ENCODE results near the gene PDE3A.

PDE3A gene

DNA sequence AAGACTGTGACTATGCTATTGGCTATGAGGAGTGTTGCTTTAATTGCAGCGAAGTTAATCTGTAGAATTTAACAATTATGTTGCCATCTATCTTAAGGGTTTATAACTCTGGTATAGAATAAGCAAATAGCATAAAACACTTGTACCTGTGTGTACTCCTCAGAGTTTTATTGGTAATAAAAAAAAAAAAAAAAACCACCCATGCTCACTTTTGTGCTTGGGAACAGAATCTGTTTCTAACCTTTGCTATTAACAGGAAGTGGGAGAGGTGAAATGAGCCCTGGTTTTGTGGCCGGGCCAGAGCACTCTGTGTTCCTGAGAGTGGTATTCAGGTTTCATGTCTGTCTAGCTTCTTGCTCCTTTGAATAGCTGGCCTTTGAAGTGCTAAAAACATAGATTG, 53.1 kb downstream of the PDE3A start:
- DNase-seq (ENCODE audit: low read depth, low spot score) = no peak

DNA sequence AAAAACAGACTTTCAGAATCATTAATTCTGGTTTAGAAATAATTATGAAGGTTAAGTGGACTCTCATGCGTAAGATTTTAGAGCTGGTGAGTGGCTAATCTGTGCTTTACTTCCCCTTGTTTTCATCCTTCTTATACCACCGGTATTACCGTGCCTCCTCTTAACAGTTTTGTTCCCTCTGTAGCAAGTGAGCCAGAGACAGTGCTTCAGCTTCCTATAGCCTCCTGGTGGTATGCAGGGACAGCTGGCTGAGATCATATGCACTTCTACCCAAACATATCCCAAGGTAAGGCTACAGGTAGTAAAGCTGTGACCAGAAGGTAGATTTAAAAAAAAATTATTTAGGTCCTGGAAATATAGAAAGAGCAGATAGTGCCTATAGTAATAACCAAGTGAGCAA, 55.2 kb downstream of the PDE3A start:
- DNase-seq (ENCODE audit: low read depth, low spot score) = no peak

DNA sequence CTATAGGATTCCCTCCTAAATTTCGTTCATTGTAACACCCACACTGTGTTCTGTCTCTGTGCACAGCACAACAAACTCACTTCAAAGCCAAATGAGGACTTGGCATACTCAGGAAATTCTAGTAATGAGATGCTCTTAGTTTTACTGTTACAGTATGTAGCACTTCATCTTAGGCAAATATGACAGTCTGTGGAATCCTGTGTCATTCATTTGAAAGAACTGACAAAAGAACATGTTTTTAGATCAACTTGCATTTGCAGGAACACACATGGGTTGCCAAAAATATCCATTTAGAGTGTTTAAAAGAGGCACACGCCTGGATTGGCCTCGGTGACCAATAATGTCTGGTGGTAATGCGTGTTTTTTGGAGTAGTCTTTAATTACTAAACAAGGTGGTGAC, 56.5 kb downstream of the PDE3A start:
- no peak for DNase-seq (ENCODE audit: low read depth, low spot score)

DNA sequence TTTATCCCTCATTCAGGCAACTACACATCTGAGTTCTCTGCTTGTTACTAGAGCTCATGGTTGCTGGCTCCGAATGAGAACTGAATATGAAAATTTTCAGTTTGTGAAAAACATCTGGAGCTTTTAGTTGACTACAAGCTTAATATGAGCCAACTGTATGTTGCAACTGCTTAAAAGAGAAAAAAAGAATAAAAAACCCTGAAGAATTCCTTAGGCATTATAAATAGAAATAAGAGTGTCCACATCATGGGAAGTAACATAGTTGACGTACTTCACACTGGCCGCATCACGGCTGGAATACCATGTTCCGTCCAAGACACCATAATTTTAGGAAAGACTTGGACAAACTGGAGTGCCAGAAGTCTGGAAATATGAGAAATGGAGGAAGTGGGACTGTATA, 57.9 kb downstream of the PDE3A start:
- no peak for DNase-seq (ENCODE audit: low read depth, low spot score)

DNA sequence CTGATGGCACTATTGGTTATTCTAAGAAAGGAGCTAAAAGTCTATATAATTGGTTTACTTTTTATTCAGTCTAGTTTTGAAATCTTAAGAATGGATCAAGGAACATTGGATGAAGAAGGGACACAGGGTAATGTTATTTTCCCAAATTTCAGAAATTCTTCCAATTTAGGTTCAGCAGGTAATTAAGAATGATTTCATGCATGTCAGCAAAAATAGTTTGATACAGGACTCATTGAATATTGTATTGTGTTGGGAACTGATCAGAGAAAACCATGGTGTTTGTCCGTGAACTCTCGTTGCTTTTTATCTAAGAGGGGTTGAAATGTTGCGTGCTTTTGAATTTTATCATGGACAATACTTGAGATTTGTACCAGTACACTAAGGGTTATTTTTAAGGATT, 58.6 kb downstream of the PDE3A start:
- DNase-seq (ENCODE audit: low read depth, low spot score) = no peak

DNA sequence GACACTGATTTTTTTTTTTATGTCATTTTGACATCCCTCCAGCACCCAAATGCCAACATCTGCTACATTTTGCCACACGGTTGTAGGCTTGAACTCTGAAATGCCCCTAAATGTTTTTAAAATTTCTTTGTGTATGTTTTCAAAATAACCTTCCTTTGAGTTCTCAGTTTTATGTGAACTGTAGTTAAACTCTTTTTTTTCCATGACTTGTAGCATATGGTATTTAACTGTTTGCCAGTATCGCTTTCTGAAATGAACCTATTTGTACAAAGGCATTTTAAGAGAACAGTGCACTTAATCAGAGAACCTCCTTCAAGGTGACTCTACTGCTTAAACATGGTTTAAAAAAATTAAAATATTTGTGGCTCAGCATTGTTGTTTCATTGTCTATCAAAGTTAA, 61.5 kb downstream of the PDE3A start:
- no peak for DNase-seq (ENCODE audit: low read depth, low spot score)

DNA sequence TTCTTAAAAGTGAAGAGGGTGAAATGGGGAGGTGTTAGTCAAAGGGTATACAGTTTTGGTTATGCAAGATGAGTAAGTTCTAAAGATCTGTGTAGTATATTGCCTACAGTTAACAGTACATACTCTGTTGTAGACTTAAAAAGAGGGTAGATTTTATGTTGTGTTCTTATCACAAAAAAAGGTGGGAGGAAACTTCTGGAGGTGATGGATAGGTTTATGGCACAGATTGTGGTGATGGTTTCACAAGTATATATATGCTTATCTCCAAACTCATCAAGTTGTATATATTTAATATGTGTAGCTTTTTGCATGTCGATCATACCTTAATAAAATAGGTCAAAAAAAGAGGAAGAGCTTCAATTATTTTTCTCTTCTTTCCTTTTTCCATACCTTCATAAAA, 64.0 kb downstream of the PDE3A start:
- DNase-seq (ENCODE audit: low read depth, low spot score) = no peak

DNA sequence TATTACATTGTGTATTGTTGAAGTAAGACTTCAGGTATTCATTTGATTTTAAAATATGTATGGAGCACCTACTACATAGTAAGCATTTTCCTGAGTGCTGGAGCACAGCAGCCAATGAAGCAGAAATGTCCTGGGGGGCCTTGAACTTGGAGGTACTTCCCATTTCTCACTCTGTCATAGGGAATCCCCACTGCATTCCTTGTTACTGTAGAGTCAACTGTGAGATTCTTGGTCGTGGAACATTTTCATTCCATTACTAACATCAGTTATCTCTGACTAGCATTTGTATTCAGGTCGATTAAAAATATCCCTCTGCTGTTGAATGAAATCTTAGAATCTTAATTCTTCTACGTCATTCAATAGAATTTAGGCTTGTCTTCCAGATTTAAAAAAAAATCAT, 66.7 kb downstream of the PDE3A start:
- DNase-seq (ENCODE audit: low read depth, low spot score) = no peak

DNA sequence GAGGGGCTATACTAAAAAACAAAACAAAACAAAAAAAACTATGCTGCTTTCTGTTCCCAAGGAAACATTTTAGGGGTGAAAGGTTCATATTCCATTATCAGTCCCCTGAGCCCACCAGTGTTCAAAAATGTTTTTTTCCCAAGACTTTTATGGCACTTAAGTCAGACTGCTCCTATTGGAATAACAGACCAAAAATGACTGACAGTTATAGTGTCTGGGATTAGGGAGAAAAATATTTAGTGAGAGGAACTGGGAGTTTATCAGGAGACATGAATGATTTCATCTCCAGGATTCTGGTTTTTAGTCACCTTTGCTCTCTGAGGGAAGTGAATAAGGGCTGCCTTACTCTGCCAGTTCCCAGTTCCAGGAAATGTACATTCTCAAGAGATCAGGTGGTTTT, 68.0 kb downstream of the PDE3A start:
- no peak for DNase-seq (ENCODE audit: low read depth, low spot score)

DNA sequence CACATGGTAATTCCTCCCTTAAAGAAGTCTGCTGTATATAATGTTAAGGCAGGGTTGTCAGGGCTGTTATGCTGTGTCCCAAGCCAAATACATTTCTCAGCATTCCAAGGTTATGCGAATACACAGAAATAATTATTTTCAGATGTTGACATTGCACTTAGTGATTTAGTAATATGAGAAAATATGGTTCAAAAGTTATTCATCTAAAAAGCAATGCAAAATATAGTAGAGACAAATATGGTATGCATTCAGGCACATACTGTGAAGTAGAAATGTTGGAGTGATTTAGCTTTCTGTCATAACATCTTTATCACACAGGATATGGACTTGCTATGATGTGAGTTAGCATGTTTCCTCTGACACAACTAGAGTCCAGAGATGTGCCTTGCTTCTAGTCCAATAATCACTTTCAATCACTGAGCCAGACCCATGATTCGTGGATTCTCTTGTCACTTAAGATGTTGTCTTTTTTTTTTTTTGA, 70.0 kb downstream of the PDE3A start:
- no peak for DNase-seq (ENCODE audit: low read depth, low spot score)

DNA sequence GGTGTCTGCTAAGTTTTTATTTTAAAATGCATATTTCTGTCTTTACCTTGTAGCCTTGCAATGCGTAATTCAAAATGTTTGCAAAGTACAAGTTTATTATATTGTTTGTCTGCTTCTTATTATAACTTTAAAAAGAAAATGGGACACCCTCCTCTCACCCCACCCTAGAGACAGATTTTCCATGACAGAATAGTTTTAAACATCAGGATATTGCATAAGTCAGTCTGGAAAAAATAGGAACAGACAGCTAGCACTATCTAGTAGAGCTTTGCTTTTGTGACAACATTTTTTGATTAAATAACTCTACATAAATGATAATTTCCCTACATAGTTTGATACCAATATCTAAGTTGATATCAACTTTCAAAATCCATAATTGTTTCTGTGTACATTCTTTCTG, 71.3 kb downstream of the PDE3A start:
- no peak for DNase-seq (ENCODE audit: low read depth, low spot score)

DNA sequence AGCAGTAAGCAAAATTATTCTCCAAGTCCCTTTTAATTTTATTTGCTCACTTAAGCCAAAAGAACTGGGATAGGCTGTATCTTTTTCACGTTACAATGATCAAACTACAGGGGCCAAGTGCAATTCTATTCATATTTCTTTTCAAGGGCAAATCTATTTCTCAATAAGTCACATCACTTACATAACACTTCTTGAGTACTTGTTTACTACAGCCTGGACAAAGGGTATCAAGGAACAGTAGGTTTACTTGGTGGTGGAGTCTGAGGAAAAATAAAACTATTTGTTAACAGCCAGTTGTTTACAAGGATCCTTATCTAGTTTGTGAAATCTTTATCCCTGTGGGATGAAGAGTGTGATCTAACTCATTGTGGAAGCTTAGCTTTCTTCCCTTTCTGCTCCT, 72.1 kb downstream of the PDE3A start:
- DNase-seq (ENCODE audit: low read depth, low spot score) = no peak

DNA sequence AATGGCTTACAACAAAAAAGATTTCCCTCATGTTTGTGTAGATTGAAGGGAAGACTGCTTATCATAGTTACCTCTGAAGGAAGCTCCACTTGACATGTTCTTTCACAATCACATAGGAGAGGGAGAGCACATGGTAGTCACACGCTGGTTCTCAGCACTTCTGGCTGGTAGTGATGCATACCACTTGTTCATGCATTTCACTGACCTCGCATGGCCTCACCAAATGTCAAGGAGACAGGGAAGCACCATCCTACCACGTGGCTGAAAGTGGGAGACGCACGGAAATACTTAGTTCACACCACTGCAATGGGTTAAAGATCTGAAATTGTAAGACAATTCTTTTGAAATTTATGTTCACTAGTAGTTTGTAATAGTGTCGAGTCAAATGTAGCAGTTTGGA, 74.0 kb downstream of the PDE3A start:
- no peak for DNase-seq (ENCODE audit: low read depth, low spot score)

DNA sequence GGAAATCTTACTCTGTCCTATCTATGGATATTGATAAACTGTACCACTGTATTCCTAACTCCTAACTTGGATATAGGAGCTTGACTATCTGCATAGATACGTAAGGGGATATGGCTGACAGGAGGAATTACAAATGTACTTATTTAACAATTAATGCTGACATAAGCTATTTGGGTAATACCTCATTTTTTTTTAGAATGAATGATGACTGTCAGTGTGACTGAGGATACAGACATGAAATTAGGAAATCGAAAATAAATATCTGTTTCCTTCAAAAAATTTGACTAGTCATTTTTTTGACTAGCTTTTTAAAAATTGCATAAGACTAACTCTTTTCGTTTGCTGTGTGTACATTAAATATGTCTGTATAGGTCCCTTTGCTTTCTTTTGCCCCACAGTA, 74.9 kb downstream of the PDE3A start:
- no peak for DNase-seq (ENCODE audit: low read depth, low spot score)

DNA sequence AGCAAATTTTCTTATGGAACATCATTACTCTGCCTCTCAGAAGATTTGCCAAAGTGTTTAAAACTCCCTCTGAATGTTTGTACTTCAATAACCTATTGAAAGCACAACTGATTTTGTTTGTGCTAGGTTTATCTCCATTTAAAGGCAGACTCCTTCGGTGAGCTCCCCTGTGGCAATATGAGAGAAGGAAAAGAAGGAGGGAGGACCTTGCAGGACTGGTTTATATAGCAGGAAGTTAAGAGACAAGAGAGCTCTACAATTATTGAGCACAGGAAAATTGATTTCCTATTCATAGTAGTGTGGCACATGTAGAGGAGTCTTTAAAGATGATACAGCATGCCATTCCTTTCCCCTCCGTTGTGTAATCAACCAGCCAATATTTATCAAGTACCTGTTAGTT, 75.5 kb downstream of the PDE3A start:
- no peak for DNase-seq (ENCODE audit: low read depth, low spot score)

DNA sequence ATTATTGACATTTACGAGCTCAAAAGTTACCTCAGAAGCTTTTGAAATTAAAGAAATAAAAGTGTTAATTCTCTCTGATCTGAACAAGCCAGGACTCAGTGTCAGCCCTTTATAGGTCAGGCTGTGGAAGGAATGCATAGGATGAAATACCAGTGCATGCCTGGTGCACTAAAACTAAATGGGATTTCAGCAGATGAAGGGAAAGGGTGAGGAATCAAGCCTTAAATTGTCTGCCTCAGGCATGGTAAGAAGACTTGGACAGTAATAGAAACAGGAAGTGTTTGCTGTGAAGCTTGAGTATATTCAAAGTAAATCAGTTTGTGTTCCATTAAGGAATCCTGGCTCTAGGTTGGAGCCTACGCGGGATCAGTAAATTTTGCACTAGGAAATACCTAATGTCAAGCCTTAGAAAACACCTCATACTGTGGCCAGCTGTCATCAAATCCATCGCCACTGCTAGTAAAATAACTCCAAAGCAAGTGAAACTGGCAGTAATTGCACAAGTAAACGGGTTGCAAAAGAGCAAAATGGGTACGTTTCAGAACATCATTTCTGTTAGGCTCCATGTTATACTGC, 76.3 kb downstream of the PDE3A start:
- DNase-seq (ENCODE audit: low read depth, low spot score) = no peak

DNA sequence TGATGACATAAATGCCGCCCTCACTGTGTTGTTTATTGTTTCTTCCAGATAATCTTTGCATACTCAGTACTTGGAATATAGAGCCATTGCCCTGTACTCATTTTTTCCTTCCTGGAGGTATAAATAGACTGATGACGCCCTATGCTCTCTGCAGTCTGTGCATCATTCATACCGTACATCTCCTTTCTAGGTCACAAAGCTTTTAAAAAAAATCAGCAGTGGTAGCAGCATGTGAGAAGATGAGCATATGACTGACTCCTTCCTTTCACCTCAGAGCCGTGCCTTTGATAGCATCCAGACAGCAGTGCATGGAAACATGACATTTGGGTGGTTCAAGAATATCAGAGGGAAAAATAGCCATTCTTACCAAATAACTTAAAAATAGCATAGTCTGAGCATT, 77.3 kb downstream of the PDE3A start:
- no peak for DNase-seq (ENCODE audit: low read depth, low spot score)

DNA sequence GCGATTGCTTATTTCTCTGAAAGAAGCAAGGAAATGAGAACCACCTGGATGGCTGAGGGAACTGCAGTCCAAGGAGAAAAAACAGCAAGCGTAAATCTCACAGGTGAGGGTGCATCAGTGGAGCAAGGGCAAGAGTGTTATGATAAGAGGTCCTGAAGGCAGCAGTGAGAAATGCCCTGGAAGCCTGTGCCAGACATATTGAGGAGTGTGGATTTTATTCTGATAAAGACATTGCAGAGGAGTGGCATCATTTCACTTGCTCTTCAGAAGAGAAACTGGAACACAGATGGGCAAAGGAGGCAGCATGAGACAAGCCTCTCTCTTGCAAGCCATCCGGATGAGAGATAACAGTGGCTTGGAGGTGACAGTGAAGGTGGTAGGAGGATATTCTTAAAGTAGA, 78.5 kb downstream of the PDE3A start:
- DNase-seq (ENCODE audit: low read depth, low spot score) = no peak

DNA sequence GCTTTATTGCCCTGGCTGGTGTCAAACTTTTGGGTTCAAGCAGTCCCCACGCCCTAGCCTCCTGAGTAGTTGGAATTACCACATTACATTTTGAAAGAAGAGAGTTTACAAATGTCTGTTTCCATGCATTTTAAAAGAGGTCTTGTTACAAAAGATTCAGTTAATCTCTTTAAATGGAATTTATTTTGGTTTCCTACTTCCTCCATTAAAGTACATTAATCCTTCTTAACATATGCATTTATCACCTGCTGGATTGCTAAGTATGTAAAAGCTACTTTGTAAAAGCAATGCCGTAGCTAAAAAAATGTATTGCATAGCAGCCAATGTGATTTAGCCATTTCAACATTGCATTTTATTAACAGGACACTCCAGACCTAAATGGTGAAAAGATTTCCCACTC, 80.4 kb downstream of the PDE3A start:
- no peak for DNase-seq (ENCODE audit: low read depth, low spot score)

DNA sequence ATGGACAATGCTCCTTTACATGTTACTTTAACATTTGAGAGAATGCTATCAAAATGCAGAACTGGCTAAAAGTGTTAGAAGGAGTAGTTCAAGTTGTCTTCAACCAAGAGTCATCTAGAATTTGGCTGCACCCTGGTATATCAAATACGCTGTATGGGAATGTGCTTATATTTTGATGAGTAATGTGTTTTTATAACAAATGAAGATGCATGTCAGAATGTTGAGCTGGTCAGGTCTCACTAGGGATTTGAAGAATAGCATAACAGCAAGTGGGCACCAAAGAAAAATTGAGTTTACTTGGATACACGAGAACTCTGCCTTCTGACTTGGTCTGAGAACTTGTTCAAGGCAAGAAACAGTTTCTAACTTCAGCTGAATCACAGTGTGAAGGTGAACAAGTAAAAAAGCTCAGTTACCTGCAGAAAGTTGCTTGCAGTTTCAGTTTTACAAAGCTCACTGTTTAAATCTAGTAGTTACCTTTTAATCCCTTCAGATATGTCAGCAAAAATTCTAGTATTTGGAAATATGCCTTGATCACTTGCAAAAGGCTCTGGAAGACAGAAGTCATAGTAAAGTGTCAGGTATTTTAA, 82.3 kb downstream of the PDE3A start:
- DNase-seq (ENCODE audit: low read depth, low spot score) = no peak

DNA sequence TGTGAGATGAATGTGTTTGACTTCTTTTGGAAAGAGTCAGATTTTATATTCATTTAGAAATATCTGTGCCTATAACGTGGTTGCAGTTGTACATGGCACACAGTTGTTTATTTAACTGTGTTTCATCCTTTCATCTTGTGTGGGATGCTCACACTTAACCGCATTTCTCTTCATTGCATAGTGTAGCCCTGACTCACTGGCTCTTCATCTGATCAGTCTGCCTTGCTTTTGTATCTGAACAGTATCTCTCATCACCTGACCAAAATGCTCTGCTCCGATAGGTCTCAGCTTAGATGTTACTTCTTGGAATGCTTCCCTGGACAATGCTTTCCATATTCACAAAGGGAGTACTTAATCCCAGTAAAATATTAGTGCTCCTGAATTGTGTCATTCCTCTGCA, 83.4 kb downstream of the PDE3A start:
- DNase-seq (ENCODE audit: low read depth, low spot score) = no peak

DNA sequence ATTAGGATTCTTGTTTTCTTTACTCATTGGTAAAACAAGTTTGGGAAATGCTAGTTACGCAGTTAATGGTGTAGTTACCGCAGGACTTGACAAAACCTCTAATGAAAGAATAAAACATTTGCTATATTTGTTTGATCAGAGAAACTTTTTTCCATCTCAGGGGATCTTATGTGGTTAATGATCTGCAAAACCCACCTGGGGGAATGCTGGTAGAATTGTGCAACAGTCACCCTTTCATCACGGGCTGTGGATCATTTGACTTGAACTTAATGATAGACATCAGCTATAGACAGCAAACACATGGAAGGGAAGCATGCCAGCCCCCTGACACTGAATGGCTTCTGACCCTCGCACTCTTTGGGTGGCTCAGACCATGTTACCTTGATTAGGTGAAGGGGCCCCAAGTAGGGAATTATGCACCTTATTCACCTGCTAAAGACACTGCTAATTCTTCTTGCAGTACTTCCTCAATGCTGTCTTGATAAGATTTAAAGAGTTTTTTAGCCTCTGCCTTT, 84.2 kb downstream of the PDE3A start:
- DNase-seq (ENCODE audit: low read depth, low spot score) = no peak

DNA sequence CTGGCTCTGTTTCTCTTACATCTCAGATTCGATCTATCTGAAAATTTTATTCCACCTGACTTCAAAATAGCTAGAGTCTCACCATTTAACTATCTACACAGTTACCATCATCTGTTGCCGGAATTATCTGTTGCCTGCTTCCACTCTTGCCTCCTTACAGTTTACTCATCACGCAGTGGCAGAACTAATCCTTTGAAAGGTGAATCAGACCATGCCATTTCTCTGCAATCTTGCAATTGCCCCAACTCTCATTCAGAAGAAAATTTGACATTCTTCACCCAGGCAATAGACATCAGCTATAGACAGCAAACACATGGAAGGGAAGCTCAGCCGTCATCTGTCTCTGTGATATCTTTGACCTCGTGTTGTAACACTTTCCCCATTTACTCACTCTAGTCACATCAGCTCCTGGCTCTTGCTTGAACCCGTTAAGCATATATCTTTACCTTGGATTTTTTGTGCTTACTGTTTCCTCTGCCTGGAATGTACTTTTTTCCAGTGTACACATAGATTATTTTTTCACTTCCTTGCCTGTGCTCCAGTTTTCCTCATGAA, 85.5 kb downstream of the PDE3A start:
- no peak for DNase-seq (ENCODE audit: low read depth, low spot score)
